HEK293T (cell line): Measurements from ENCODE around the gene SMPDL3B.

ENCODE experiments used
- BHLHE40 ChIP-seq: fragments of 450-650 bp; IDR thresholded peaks from 2 replicates; pipeline ENCODE4 v1.6.1; 2016; ENCODE audit warnings: mild to moderate bottlenecking, moderate library complexity, borderline replicate concordance
- CTBP1 ChIP-seq: fragments of 450-650 bp; IDR thresholded peaks from 2 replicates; pipeline ENCODE4 v1.6.1; 2016; ENCODE audit warnings: borderline replicate concordance
- FOXA1 ChIP-seq: fragments of 450-650 bp; IDR thresholded peaks from 2 replicates; pipeline ENCODE4 v1.6.1; 2016; ENCODE audit warnings: mild to moderate bottlenecking
- FOXK2 ChIP-seq: fragments of 450-650 bp; IDR thresholded peaks from 2 replicates; pipeline ENCODE4 v1.6.1; 2016; ENCODE audit warnings: mild to moderate bottlenecking
- FOXM1 ChIP-seq: fragments of 450-650 bp; IDR thresholded peaks from 2 replicates; pipeline ENCODE4 v1.6.1; 2017; ENCODE audit warnings: mild to moderate bottlenecking, borderline replicate concordance
- LEF1 ChIP-seq: fragments of 450-650 bp; IDR thresholded peaks from 2 replicates; pipeline ENCODE4 v1.6.1; 2017; ENCODE audit warnings: mild to moderate bottlenecking, borderline replicate concordance
- NFRKB ChIP-seq: fragments of 450-650 bp; IDR thresholded peaks from 2 replicates; pipeline ENCODE4 v1.6.1; 2016; ENCODE audit warnings: mild to moderate bottlenecking, moderate library complexity
- SP1 ChIP-seq: fragments of 450-650 bp; IDR thresholded peaks from 2 replicates; pipeline ENCODE4 v1.6.1; 2017
- SUZ12 ChIP-seq: fragments of 450-650 bp; IDR thresholded peaks from 2 replicates; pipeline ENCODE4 v1.6.1; 2016; ENCODE audit warnings: mild to moderate bottlenecking
- TARDBP ChIP-seq: fragments of 450-650 bp; IDR thresholded peaks from 2 replicates; pipeline ENCODE4 v1.6.1; 2016
- ZNF384 ChIP-seq: fragments of 450-650 bp; IDR thresholded peaks from 2 replicates; pipeline ENCODE4 v1.6.1; 2016

DNA sequence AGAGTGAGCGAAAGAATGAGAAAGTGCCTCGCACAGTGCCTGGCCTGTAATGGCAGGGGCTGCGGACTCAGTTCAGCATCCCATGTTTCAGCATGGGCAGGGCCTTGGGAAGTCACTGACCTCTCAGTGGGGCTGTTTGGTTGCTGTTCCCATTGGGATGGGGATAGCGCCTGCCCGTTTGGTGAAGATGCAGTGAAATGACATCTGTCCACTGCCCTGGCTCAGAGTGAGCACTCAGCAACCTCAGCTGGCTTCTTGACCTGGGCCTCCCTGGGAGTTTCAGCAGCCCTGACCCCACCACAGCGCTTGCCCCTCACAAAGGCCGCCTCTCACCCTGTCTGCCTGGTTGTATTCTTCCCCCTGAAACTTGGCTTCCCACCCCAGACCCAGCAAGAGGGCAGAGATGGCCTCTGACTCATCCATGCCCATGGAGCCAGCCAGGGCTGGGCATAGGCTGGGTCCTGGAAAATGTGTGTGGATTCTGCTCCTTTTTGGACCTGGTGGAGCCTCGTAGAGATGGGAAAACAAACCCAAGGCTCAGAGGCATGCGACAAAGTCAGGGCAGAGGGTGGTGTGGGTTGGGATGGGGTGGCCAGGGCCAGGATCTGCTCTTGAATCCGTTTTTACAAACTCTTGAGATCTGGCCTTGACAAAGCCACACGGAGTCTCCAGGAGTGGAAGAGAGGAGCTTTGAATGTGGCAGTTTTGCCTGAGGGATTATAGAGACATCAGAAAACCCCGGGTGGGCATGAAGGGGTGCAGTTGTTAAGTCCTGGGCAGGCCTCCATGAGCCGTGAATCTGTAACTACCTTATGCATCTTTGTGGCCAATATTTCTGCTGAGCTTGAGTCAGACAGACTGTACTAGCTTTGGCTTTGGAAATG is 26.2 kb downstream of the SMPDL3B start:
- TF ChIP-seq TARDBP (no peak), SP1 (no peak), ZNF384 (no peak), BHLHE40 (no peak), CTBP1 (no peak), FOXM1 (no peak), FOXK2 (no peak), SUZ12 (no peak), NFRKB (no peak), FOXA1 (no peak), LEF1 (no peak)
